Parathyroid adenoma (tissue), 2 donors: ENCODE measurements around the gene POLR3G.

ENCODE experiments used
- H2AFZ ChIP-seq: fragments of 300-600 bp; sonication (generic); one replicate; pipeline ENCODE4 v1.7.0; 2017; ENCODE audit warnings: antibody characterized with exemption, mild to moderate bottlenecking
- H3K27ac ChIP-seq: fragments of 300-600 bp; sonication (generic); one replicate; pipeline ENCODE4 v1.7.0; 2017
- H3K27me3 ChIP-seq: fragments of 300-600 bp; sonication (generic); one replicate; pipeline ENCODE4 v1.7.0; 2017; ENCODE audit warnings: low read length; ENCODE audit not compliant: control insufficient read depth, insufficient read depth
- H3K36me3 ChIP-seq: fragments of 300-600 bp; sonication (generic); one replicate; pipeline ENCODE4 v1.7.0; 2017; ENCODE audit warnings: low read length; ENCODE audit not compliant: control insufficient read depth, insufficient read depth
- H3K4me1 ChIP-seq: fragments of 300-600 bp; sonication (generic); one replicate; pipeline ENCODE4 v1.7.0; 2017; ENCODE audit warnings: control low read depth
- H3K4me2 ChIP-seq: fragments of 300-600 bp; sonication (generic); one replicate; pipeline ENCODE4 v1.7.0; 2017; ENCODE audit warnings: low read length
- H3K4me3 ChIP-seq: fragments of 300-600 bp; sonication (generic); one replicate; pipeline ENCODE4 v1.7.0; 2017; ENCODE audit warnings: low read depth, low read length
- H3K79me2 ChIP-seq: fragments of 300-600 bp; sonication (generic); one replicate; pipeline ENCODE4 v1.7.0; 2017; ENCODE audit warnings: control low read depth
- H3K9ac ChIP-seq: fragments of 300-600 bp; sonication (generic); one replicate; pipeline ENCODE4 v1.7.0; 2017; ENCODE audit warnings: mild to moderate bottlenecking
- H3K9me3 ChIP-seq: fragments of 300-600 bp; sonication (generic); one replicate; pipeline ENCODE4 v1.7.0; 2017; ENCODE audit warnings: low read length; ENCODE audit not compliant: control insufficient read depth
- CTCF ChIP-seq: fragments of 300-600 bp; sonication (generic); IDR thresholded peaks from one replicate; pipeline ENCODE4 v1.7.0; 2017; ENCODE audit warnings: antibody characterized with exemption, mild to moderate bottlenecking
- donor health status: primary hyperparathyroidism.

POLR3G gene

GRCh38 chr5:90560771-90561170 is 86.1 kb downstream of the POLR3G start:
- Histone ChIP-seq H3K9me3 (no peaks in the 10 kb centered on the region), H3K27me3 (no peaks in the 10 kb centered on the region), H3K4me3 (no peak overlapping the region), H3K27ac (no peak overlapping the region), H3K4me1 (no peaks in the 10 kb centered on the region), H3K79me2 (no peaks in the 10 kb centered on the region), H3K9ac (no peak overlapping the region), H2AFZ (no peak overlapping the region), H3K36me3 (no peaks in the 10 kb centered on the region), H3K4me2 (no peak overlapping the region)
- no peak for TF ChIP-seq CTCF

- H3K9ac ChIP-seq: no peak overlapping the region
- no peaks in the 10 kb centered on the region for H3K4me1 ChIP-seq
- H3K4me3 ChIP-seq: no peak overlapping the region
- H3K9me3 ChIP-seq: no peaks in the 10 kb centered on the region
- H3K36me3 ChIP-seq: no peaks in the 10 kb centered on the region
- no peaks in the 10 kb centered on the region for H3K27me3 ChIP-seq
- H3K4me2 ChIP-seq: no peak overlapping the region
- H3K27ac ChIP-seq: no peak overlapping the region
- H3K79me2 ChIP-seq: no peaks in the 10 kb centered on the region
- no peak overlapping the region for H2AFZ ChIP-seq
- TF ChIP-seq CTCF: no peak
Measured at GRCh38 chr5:90561766-90562165, 87.1 kb downstream of the POLR3G start.

- Histone ChIP-seq H3K4me2 (no peak overlapping the region), H3K9ac (no peak overlapping the region), H3K27ac (no peak overlapping the region), H3K79me2 (no peaks in the 10 kb centered on the region), H3K4me1 (no peaks in the 10 kb centered on the region), H3K27me3 (no peaks in the 10 kb centered on the region), H3K36me3 (no peaks in the 10 kb centered on the region), H3K9me3 (no peaks in the 10 kb centered on the region), H3K4me3 (no peak overlapping the region), H2AFZ (no peak overlapping the region)
- no peak for TF ChIP-seq CTCF
Measured at GRCh38 chr5:90562341-90562740, 87.7 kb downstream of the POLR3G start.

- TF ChIP-seq CTCF: no peak
- Histone ChIP-seq H3K4me3 (no peak overlapping the region), H3K36me3 (no peaks in the 10 kb centered on the region), H3K4me1 (no peaks in the 10 kb centered on the region), H3K4me2 (no peak overlapping the region), H3K79me2 (no peaks in the 10 kb centered on the region), H3K9me3 (no peaks in the 10 kb centered on the region), H3K27ac (no peak overlapping the region), H2AFZ (no peak overlapping the region), H3K9ac (no peak overlapping the region), H3K27me3 (no peaks in the 10 kb centered on the region)
Measured at GRCh38 chr5:90563108-90563507, 88.4 kb downstream of the POLR3G start.
